GM18951 (cell line): ENCODE measurements around the gene STK32C.

Experiments used
- POLR2A ChIP-seq: IDR thresholded peaks from 4 replicates; pipeline ENCODE4 v1.6.1; 2011; ENCODE audit warnings: mild to moderate bottlenecking; ENCODE audit not compliant: insufficient read length, insufficient read depth; ENCODE audit errors: extremely low read depth
- in situ Hi-C: fragments of 300-500 bp; cut with MboI; formaldehyde crosslinking; loops from one replicate; pipeline ENCODE4 v1.12.0; 2022; ENCODE audit warnings: low sequenced_read_pairs, mixed read lengths, inconsistent platforms; ENCODE audit not compliant: unreplicated experiment

Gene STK32C

DNA sequence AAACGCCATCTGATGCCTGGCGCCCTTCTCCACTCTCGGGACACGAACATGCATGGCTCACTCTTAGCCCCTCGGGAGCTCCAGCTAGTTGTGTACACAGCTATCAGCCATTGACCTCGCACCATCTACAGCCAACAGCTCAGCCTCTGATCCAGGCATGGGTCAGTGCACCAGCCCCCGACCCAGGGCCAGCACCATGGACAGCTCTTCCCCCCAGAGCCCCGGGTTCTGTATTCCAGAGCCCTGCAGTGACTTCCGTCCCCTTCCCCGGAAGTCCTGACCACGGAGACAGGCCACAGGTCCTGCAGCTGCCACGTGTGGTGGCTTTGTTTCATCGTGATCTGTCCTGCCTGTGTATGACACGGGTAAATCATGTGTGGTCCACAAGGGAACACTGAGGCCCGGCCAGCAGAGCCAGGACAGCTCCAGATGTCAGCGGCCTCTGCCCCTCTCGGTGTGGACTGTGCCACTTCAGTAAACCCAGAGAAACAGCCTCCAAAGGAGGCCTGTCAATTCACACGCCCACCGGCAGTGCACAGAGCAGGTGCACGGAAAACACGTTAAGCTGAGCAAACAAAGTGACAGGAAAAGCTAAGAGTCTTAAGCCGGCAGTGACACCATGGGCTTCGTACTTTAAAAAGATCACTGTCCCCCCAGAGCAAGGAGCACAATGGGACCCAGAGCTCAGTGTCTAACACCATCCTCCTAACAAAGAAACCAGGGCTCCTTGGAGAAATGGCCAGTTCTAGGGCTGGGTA lies 13.0 kb downstream of the STK32C start:
- in situ Hi-C loops = no loop called here

DNA sequence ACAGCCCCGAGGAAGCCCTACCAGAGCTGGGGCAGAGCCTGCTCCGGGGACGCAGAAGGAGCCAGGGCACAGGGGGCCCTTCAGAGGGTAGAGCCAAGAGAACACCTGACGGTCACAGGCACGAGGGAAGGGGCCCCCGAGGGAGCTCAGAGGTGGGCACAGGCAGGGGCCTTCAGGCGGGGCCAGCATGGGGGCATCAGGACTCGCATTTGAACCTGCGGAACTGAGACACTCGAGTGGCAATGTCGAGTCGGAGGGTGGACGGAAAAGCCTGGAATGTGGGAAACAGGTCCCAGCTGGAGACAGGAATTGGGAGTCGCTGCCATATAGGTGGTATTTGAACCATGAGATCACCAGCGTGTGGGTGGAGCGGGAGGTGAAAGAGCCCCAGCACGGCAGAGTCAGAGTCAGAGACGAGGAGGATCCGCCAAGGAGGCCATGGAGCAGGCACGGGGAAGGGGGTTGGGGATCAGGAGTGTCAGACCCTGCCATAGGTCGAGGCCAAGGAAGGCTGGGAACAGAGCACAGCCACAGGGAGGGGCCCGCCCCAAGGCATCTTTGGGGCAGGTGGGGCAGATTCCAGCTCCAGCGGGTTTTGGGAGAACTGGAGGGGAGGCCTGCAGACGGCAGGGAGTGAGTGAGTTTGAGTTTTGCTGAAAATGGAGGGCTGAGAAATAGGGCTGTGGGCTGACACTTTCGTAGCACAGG lies 13.8 kb downstream of the STK32C start:
- no peak for TF ChIP-seq POLR2A
- in situ Hi-C loops = no loop called here

More for the DNA sequence above, 13.0 kb downstream of the STK32C start:
- no peak for TF ChIP-seq POLR2A

DNA sequence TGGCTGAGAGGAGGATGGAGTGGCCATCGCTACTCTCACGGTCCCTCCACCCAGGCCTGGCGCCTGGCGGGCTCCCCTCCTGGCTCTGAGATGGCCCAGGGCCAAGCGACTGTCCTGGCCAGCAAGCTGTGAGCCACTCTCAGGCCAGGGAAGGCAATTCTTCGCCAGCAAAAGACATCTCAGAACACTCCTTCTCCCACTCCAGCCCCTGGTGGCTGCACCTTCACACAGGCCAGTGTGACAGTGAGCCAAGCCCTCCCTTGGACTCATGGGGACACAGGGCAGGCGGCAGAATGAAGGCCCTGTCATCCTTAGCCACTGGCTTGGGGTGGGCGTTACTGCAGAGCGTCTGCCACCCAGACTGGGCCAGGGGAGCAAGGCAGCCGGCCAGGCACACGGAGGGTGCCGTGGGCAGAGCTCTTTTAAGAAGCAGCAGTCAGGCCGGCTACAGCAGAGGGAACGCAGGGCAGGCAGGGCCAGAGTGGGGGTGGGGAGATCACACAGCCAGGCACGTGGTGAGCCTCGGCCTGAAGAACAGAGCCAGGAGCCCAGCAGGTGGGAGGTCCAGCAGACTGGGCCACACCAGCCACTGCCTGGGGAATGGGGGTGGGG lies 14.4 kb downstream of the STK32C start:
- in situ Hi-C loops = no loop called here
- TF ChIP-seq POLR2A = no peak

DNA sequence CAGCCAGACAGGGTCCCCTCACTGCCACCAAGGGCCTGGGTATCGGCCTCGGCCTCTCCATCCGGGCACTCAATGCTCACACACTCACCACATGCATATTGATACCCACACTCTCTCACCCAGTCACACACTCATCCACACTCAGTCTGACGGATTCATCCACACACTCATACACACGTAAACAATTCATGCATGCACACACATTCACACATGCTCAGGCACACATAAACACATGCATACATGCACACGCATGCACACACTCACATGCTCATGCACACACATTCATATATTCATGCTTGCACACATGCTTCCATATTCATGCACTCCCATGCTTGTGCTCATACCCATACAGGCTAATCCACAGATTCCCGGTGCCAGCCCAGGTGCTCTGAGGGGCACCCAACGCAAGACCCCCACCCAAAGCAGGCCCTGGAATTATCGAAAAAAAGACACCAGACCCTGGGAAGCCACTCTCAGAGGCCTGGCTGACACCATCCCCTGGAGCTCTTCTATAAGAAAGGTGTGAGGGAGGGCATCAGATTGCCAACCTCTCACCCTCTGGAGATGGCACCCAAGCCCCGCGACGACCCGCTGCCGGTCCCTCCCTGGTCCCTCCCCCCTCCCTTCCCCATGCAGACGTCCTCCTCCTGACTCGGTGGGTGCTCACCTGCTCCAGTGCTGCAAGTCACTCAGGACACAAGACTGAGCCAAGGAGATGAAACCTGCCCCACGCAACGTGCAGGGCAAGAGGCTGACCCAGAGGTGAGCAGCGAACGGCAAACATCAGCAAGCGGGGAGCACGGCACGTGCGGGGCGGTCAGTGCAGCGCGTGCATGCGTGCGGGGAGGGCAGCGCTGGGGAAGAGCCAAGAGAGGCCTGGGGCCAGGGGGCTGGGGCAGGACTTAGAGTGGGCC lies 15.2 kb downstream of the STK32C start:
- no peak for TF ChIP-seq POLR2A
- in situ Hi-C loops = no loop called here

DNA sequence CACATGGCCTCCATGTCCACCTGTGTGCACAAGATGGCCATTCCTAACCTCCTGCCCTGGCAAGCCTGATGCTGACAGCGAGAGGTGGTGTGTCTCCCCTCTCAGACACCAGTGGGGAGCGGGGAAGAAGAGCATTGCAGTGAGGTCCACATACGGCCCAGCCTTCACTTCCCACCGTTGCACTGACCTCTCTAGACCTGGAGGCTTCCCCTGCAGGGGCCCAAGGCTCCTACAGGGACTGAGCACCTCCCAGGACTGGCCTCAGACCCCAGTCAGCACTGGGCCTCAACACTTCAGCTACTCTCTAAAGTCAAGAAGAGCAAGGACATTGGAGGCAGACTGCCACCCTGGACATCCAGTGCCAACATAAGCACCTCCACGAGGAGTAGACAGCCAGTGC lies 15.9 kb downstream of the STK32C start:
- TF ChIP-seq POLR2A = no peak
- in situ Hi-C loops = no loop called here

DNA sequence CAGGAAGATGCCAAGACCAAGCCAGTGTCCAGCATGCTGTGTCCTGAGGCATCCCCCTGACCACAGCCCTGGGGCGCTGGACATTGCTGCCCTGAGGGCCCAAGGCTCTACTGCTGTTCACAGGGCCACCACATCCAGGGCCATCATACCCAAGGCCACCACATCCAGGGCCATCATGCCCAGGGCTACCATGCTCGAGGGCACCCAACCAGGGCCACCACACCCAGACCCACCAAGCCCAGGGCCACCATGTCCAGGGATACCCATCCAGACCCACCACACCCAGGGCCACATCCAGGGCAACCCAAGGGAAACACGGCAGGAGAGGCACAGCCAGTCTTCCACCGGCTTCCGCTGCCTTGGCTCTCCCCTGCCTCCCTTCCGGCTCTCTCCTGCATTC lies 17.1 kb downstream of the STK32C start:
- in situ Hi-C loops = no loop called here
- TF ChIP-seq POLR2A = no peak

DNA sequence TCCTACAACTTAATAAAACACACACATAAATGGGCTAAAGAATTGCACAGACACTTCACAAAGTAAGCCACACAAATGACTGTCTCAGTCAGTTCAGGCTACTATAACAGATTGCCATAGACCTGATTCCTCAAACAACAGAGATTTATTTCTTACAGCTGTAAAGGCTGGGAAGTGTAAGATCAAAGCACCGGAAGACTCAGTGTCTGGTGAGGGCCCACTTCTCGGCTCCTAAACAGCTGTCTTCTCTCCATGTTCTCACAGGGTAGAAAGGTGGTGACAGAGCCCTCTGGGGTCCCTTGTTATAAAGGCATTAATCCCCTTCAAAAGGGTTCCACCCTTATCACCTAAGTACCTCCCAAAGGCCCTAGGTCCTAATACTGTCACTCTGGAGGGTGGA lies 18.3 kb downstream of the STK32C start:
- in situ Hi-C loops = no loop called here
- TF ChIP-seq POLR2A = no peak

DNA sequence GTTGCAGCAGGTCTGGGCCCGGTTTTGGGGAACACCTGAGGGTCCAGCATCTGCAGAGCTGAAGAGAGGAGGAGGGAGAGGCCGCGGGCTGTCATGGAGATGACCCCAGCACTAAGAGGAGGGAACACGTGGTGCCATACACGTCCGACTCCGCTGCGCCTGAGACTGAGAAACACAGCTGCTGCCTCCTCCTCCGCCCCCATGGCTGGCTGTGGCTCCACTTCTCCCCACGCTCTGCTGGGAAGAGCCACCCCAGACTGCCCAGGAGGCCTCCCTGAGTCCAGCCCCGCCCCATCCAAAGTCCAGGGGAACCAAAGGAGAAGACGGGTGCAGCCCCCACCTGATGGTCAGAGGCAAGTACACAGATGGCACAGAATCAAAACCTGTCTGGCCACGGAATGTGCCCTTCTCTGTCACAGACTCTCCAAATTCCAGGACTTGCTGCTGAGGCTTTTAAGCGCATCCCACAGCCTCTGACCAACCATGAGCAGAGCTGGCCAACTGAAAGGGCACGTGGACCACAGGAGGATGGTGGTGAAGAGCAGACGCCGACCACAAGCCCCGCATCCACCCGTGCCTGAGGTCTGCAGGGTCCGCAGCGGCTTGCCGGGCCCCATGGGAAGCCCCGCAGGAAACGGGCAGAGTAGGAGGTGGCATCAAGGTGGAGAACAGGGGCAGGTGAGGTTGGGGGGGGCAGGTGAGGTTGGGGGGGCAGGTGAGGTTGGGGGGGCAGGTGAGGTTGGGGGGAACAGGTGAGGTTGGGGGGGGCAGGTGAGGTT lies 24.0 kb downstream of the STK32C start:
- TF ChIP-seq POLR2A = no peak
- in situ Hi-C loops = no loop called here

DNA sequence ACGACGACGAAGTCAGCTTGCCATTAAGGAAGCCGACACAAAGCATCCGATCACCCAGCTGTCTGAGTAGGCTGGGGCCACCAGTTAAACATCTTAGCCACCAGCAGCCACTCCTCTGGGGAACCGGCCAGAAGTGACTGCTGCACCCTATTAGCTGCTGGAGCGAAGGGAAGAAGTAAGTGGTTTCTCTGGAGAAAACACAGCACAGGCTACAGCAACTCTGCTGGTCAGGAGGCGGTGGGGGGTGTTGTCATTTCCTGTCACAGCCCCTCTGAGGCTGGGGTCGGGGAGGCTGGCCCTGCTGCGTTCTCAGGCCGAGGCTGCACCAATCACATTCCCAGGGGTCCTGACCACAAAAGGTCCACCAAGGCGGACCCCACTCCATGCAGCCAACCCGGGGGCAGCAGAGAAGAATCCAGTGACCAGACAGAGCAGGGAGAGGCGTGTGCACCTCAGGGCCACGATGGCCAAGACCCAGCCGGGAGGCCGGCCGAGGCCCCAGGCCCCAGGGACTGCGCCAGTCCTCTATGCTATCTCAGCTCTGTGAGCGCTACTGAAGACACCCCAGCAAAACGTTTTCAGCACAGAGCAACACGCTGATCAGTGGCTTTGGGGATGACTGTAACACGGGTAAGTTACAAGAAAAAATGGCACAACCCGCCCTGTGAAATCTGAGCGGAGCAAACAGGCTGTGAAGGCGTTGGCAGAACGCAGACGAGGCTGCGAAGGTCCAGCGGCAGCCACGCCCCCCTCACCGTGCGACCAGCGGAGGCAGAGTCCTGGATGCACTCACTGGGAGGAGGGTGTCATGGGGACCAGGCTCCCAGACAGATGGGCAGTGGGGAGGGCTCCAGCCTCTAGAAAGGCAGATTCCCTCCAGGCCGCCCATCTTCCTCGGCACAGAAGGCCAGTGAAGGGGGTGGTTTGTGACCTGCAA lies 24.8 kb downstream of the STK32C start:
- TF ChIP-seq POLR2A = no peak
- in situ Hi-C loops = no loop called here

DNA sequence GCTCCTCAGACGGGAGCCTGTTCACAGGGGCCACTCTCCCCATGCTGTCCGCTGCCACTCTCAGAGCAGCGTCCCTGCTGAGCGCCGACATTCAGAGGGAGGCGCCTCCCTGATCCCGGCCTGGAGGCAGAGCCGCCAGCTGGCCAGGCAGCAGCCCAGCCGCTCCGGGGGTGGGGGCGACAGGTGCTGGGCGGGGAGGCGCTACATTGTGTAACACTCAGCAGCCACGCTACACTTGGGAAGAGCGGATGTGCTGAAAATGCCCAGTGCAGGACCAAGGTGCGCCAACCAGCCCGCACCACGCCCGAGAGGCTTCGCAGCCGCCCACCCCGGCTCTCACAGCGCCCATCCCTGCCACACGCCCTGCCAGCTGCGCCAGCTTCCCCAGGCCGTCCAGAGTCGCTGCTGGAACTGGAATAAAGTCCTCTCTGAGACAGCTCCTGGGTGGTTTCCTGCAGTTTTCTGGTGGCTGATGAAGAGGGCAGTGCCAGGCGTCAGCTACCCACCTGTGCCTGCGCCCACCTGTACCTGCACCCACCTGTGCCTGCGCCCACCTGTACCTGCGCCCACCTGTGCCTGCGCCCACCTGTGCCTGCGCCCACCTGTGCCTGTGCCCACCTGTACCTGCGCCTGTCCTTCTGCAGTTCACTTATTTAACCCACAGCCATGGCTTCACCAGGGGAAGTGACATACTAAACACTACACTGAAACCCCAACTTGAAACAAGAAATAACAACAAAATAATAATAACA lies 25.7 kb downstream of the STK32C start:
- no peak for TF ChIP-seq POLR2A
- in situ Hi-C loops = no loop called here

DNA sequence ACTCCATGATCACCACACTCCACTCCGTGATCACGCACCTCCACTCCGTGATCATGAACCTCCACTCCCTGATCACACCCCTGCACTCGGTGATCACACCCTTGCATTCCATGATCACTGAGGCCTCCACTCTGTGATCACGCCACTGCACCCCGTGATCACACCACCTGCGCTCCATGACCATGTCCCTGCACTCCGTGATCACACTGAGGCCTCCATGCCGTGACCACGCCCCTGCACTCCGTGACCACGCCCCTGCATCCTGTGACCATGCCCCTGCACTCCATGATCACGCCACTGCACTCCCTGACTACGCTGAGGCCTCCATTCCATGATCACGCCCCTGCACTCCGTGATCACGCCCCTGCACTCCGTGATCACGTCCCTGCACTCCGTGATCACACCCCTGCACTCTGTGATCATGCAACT lies 27.1 kb downstream of the STK32C start:
- no peak for TF ChIP-seq POLR2A
- in situ Hi-C loops = no loop called here
